HK-2 (cell line): Measurements from ENCODE around the gene ULK2.
"Not testable (repeated sequence)": the region's sequence is repeated elsewhere in the genome, so short reads cannot be mapped to it uniquely, and the experiment has no call there.

ENCODE experiments used
- DNase-seq: peaks from one replicate; pipeline ENCODE4 v3.0.0-alpha.2; 2018; ENCODE audit not compliant: unreplicated experiment

ULK2 gene

GRCh38 chr17:19766421-19767270, 101.1 kb downstream of the ULK2 start:
- peak; percentile 73 for DNase-seq

DNA sequence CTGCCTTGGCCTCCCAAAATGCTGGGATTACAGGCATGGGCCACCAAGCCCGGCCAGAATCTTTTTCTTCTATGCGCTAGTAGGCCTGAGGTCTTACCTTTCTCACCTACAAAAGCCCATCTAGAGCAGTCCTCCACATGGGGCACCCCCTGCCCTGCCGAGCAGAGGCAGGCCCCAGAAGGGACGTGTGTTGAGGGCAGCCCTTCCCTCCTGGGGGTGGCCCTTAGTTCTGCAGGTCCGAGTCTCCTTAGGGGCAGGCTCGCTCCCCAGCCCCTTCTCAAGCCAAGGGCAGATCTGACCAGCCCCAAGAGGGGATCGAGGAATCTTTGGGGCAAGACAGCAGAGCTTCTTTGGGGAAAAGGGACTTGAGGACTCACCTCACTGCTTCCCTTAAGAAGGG, 101.7 kb downstream of the ULK2 start:
- no peak for DNase-seq

GRCh38 chr17:19763991-19764390, 103.7 kb downstream of the ULK2 start:
- not testable (repeated sequence) for DNase-seq

DNA sequence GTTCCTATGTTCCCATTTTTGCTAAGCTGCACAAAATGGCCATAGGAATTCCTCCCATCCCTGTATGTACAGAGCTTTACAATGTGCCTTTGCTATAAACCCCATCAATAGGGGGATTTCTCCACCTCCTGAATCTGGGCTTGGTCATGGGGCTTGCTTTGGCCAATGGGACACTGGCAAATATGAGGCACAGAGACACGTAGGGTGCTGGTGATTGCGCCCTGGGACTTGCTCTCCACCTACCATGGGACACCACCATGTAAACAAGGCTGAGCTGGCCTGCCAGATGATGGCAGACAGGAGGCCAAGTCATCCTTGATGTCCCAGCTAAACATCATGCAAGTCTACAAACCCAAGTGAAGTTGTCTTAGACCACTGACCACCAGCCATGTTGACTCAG, 104.3 kb downstream of the ULK2 start:
- no peak for DNase-seq

DNA sequence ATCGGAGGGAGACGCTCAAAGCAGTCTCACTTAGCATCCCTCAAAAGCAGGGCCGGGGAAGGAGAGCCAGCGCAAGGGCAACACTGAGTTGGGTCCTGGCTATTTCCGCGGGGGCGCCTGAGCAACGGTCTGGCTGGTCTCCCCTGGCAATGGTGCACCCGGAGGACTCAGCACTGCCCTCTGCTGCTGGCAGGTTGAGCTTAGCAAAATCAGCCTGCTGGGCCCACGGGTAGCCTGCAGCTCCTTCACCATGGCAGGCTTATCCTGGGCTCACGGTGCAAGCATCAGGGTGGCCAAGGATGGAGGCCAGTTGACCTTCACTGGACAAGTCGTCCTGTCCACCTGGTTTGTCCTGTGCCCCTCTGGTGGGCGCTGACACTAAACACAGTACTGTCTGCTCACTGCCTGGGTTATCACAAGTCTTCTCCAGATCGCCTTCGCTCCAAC, 105.2 kb downstream of the ULK2 start:
- DNase-seq: no peak

DNA sequence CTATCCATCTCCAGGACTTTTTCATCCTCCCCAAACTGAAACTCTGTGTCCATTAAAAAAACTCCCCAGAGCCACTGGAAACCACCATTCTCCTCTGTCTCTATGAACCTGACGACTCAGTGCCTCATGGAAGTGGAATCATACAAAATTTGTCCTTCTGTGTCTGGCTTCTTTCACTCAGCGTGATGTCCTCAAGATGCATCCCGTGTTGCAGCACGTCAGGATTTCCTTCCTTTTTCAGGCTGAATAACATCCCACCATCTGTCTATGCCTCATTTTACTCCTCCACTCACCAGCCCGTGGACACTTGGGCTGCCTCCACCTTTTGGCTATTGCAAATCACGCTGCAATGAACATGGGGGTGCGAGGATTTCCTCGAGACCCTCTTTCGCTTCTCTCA, 107.0 kb downstream of the ULK2 start:
- DNase-seq: no peak

DNA sequence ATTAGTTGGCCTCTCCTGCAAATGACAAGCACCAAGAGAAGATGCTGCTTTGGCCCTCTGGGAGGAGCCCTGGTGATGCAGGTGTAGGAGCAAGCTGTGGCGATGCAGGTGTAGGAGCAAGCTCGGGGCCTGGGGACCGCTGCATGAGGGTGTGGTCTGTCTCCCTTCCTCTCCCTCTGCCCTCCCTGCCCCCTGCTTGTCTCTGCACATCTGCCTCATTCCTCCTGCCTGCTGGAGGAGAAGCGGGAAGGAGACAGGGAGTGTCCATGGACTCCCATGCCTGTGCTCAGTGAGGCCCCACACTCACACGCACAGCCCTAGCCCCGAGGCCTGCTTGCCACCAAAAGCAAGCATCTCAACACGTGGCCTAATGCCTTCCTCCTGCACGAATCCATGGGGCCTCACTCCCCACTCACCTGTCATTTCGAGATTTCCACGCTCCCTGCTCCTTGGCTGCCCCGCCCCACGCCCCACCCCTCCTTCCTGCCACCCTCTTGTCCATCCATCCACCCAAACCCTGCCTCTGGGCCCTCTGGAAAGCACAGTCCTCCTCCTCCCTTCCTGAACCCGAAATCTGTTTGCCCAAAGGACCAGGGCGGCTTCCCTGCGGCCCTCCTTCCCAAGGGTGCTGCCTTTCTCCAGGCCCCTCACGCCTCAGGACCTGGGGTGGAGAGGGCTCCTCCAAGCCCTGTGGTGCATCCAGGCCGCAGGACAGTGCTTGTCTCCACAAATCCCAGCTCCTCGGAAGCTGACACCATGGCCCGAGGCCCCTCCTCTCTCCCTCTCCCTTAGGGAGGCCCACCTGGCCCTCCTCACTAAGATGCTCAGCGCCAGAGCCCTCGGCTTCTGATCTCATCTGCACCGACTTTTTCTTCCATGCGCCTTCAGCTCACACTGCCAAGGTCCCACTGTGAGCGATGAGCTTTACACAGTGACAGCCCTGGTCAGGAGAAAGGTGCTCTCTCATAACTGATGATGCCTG, 107.9 kb downstream of the ULK2 start:
- no peak for DNase-seq

- no peak for DNase-seq
Observed at GRCh38 chr17:19757536-19758180, 110.1 kb downstream of the ULK2 start.

GRCh38 chr17:19756546-19756945, 111.2 kb downstream of the ULK2 start:
- no peak for DNase-seq

DNA sequence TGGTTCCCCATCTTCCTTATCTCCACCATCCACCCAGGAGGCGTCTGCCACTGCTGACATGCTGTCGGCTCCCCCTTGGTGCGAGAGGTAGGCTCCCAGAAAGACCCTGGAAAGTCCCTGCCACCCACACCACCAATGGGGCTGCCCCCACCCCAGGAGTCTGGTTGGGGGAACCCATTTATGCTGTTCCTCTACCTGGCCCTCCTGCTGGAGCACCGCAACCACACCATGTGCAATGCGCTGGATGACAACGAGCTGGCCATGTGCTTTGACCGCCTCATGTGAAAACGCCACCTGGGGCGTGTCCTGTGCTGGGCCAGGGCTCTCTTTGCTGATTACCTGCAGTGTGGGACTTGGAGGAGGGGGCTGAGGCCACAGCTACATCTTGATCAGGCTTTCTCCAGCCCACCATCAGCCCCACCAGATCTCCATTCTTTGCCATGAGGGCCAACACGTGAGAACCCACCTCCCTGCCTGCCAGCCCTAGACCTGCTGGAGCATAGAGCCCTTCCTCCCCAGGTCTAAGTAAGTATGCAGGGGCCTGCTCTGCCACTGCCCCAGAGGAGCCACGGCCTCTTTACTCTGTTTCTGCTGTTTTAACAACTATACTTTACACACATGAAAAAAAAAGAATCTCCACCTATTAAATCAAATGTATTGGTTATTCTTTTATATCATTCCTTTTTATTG, 111.8 kb downstream of the ULK2 start:
- no peak for DNase-seq

DNA sequence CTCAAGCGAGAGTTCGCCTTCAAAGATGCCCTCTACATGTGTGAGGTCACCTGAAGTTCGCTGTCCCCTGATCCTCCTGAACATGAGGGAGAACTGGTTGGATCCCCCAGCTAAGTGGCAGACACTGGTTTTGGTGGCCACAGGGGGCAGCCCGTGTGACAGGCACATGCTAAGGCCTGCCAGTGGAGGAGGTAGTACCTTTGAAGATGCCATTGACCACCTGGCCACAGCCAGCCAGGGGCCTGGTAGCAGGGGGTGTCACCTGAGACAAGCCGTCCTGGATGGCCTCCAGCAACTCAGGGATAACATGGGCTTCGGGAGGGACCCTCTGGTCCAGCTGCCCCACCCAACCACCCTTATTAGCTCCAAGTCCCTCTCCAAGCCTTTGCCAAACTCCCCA, 112.3 kb downstream of the ULK2 start:
- DNase-seq: no peak

DNA sequence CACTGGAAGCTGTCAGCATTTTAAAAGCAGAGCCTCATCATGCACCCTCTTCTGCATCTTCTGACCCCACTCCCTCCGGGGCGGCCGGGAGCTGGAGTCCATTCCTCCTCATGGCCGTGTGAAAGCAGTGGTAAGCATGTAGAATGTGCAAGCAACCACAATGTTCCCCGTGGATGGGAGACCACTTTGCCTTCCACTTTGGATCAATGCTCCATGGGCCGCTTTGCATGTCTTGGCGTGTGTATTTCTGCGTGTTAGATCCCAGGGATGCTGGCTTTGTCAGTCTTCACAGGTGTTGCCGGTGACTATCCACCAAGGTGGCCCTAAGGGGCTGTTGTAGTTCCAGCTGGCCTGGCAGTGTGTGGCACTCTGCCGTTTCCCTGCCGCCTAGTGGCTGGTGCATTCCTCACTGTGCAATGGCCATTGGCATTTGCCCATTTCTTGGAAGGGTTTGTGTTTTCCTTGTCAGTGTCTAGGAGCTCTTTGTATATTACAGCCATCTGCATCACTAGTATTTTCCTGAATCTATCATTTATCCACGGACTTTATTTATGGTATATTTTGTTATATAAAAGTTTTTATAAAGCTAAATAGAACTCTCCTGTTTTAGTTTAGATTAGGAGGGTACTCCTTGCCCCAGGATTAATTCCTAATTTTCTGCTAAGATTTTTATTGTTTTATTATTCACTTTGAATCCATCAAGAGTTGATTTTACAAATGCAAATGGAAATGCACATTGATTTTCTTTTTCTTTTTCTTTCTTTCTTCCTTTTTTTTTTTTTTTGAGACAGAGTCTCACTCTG, 113.9 kb downstream of the ULK2 start:
- no peak for DNase-seq

- peak; percentile 79 for DNase-seq
Observed at GRCh38 chr17:19753051-19753509, 114.7 kb downstream of the ULK2 start.

- DNase-seq: no peak
Observed at GRCh38 chr17:19752216-19753050, 115.3 kb downstream of the ULK2 start.

GRCh38 chr17:19750835-19751234, 116.9 kb downstream of the ULK2 start:
- peak; percentile 19 for DNase-seq

DNA sequence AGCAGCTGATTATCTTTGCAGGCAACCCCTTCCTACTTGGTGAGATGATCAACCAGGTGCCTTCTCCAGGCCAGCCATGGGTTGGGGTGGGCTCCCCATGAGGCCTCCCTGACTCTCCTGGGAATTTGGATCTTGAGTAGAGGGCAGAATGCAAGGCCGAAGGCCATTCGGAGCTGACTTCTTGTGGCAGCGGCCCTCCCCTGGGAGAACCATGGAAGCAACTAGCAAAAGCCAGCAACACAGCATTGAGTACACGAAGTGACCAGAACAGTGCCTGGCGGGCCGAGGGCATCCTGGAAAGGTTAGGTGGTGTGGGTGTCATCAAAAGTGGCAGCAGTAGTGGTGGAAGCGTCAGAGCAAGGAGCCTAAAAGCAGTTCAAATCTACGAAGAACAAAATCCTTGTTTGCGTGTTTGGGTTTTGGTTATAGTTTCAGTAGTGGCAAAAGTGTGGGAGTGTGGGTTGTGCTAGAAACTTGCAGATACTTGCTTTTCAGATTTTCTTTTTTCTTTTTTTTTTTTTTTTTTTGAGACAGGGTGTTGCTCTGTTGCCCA, 117.6 kb downstream of the ULK2 start:
- no peak for DNase-seq

DNA sequence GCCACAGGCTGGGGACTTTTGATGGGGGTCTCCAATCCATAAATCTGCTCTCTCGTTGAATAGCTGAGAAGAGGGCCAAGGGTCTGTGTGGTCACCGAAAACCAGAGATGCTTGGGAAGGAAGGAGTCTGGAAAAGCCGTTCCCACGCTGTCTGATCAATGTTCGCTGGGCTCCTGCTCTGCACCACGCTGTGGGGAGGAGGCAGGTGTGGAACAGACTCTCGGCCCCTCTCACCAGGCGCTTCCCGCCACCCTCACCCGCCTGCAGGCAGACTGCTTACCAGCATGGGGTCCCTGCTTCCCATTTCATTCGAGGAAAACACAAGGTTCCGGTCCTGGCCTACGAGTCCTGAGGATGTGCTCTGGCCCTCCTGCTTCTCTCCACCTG, 118.9 kb downstream of the ULK2 start:
- no peak for DNase-seq

- no peak for DNase-seq
Observed at GRCh38 chr17:19747829-19748806, 119.6 kb downstream of the ULK2 start, which contains the start of gene ALDH3A1. ALDH3A1 (minus strand) TSS chr17:19748298; CDS start chr17:19745129, 3,169 bp downstream.
